Inferior parietal cortex (tissue), 1 donor: ENCODE data around the gene S100A5.
"Not testable (repeated sequence)": the region's sequence is repeated elsewhere in the genome, so short reads cannot be mapped to it uniquely, and the experiment has no call there.

Experiments used
- DNase-seq: peaks from one replicate; pipeline ENCODE4 v3.0.0-alpha.2; 2016; ENCODE audit errors: extremely low spot score

The S100A5 gene

DNA sequence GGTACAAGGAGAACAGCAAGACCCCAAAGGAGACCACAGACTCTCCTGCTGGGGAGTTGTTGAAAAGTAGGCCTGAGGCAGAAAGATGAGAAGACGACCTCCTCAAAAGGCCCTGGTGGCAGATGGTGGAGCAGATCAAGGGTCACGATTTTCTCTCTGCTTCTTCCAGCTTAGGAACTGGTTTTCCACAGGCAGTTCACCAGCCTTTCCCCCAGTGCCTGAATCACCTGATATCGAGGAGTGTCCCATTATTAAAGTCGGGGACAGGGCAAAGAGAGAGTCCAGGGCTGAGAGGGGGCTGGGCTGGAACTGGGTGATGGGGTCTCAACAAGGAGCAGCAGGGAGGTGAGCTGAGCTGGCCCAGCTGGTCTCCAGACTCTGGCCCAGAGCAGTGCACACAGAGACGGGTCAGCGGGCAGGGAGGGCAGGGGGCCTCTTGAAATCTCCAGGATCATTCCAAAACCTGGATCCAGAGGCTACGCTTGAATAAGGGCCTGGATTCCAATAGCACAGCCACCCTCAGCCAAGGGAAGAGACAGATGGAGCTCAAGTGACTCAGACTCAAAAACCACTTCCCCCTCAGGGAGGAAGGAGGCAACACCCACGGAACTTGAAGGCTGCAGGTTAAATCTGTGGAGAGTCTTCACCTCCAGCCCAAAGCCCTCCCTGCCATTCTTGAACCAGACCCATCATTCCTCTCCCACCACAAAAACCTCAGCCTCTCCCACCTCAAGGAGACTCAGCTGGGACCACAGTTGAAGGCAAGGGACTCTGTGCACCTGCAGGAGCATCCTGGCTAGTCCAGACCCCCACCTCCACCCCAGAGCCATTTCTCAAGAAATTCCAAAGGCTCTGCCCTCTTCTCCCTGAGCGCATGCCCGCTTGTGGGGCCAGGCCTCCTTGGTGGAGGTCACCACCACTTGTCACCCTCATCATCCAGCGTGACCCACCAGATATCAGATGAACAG, at the start of gene S100A5:
TSS of gene S100A5 (minus strand) at position 541 of the 968 bp plus-strand sequence. CDS start 743 bp downstream, outside the sequence.
- peak; percentile 54 for DNase-seq

- DNase-seq: no peak
Measured at GRCh38 chr1:153588482-153588881, 47.7 kb upstream of the S100A5 start.

- DNase-seq: not testable (repeated sequence)
Measured at GRCh38 chr1:153588033-153588432, 47.3 kb upstream of the S100A5 start.

- DNase-seq: no peak
Measured at GRCh38 chr1:153587314-153587713, 46.6 kb upstream of the S100A5 start.

GRCh38 chr1:153586347-153586746, 45.6 kb upstream of the S100A5 start:
- DNase-seq: no peak

DNA sequence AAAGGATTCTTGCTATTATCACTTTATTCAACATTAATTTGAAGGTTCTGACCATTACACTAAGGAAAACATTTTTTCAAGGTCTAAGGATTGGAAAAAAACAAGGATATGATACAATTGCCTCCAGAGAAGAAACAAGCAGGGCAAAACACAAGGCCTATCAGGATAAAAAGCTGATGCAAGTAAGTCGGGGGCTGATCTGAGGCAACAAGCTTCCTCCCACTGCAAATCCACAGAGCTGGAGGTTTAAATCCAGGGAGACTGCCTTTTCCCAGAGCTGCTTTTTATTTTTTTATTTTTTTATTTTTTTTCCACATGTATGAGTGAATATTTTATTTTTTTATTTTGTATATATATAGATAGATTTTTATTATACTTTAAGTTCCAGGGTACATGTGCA, 44.3 kb upstream of the S100A5 start:
- no peak for DNase-seq

DNA sequence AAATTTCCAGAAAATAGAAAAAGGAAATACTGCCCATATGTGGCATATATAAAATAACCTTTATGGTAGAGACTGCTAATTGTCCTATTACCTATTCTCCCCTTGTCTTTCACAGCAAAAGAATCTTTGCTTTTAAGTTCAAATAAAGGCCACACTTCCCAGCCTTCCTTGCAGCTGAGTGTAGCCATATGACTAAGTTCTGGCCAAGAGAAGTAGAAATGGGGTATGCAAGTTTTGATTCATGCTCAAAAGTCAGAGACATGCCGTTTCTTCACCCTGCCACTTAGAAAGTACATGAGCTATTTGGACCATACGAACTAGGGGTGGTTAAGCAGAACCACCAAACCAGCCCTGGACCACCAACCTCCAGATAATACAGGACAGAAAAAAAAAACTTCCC, 43.2 kb upstream of the S100A5 start:
- no peak for DNase-seq

DNA sequence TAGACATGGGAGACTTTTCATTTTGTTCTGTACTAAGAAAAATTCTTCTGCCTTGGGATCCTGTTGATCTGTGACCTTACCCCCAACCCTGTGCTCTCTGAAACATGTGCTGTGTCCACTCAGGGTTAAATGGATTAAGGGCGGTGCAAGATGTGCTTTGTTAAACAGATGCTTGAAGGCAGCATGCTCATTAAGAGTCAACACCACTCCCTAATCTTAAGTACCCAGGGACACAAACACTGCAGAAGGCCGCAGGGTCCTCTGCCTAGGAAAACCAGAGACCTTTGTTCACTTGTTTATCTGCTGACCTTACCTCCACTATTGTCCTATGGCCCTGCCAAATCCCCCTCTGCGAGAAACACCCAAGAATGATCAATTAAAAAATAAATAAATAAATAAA, 42.8 kb upstream of the S100A5 start:
- not testable (repeated sequence) for DNase-seq

DNA sequence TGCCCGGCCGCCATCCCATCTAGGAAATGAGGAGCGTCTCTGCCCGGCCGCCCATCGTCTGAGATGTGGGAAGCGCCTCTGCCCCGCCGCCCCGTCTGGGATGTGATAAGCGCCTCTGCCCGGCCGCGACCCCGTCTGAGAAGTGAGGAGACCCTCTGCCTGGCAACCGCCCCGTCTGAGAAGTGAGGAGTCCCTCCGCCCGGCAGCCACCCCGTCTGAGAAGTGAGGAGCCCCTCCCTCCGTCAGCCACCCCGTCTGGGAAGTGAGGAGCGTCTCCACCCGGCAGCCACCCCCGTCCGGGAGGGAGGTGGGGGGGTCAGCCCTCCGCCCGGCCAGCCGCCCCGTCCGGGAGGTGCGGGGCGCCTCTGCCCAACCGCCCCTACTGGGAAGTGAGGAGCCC, 42.1 kb upstream of the S100A5 start:
- DNase-seq: not testable (repeated sequence)

GRCh38 chr1:153578936-153579335, 38.2 kb upstream of the S100A5 start:
- no peak for DNase-seq

DNA sequence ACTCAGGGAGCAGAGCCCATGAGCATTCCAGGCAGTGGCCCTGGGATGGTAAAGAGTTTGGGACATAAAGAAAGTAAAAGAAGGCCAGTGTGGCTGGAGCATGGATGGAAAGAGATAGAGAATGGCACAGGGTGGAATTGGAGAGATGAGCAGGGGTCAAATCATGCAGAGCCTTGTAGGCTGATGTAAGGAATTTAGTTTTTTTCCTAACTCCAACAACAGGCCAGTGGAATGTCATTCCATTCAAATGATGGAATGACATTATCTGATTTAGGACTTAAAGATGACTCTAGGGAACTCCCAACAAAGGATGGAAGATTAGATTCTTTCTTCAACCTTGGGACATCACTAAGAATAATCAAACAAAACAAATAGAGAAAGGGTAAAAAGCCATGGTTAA, 37.8 kb upstream of the S100A5 start:
- no peak for DNase-seq

DNA sequence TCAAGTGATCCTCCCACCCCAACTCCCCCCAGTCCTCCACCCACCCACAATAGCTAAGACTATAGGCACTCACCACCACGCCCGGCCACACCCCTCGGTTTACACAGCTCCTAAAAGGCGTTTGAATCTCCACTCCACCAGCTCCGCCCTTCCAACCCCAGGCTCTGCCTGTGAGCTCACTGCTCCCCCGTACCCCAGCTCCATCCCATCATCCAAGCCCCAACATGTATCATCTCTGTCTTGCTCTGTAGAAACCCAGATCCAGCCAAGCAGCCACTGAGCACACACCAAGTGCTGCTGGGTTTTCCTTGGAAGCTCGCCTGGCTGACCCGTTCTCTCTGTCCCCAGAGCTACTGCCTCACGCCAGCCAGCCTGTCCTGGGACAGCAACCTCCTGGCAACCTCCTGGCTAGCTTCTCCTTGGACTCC, 36.9 kb upstream of the S100A5 start:
- no peak for DNase-seq

DNA sequence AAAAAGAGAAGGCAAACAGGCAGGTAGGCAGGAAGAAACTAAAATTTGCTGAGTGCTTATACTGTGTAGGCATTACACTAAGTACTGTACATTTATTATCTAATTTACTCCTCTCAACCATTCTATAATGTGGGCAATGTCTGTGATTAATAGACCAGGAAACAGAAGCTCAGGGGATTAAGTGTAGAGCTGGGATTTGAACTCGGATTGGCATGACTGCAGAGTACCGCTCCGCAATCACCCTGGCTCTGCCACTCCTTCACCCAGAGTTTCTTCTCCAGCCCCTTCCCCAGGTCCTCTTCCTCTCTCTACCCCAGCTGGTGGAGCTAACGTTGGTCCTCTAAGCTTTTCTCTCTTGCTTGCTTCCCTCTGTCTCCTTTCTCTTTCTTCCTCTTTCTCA, 36.4 kb upstream of the S100A5 start:
- DNase-seq: no peak

DNA sequence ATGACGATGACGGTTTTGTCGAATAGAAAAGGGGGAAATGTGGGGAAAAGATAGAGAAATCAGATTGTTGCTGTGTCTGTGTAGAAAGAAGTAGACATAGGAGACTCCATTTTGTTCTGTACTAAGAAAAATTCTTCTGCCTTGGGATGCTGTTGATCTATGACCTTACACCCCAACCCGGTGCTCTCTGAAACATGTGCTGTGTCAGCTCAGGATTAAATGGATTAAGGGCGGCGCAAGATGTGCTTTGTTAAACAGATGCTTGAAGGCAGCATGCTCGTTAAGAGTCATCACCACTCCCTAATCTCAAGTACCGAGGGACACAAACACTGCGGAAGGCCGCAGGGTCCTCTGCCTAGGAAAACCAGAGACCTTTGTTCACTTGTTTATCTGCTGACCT, 34.8 kb upstream of the S100A5 start:
- DNase-seq: not testable (repeated sequence)

DNA sequence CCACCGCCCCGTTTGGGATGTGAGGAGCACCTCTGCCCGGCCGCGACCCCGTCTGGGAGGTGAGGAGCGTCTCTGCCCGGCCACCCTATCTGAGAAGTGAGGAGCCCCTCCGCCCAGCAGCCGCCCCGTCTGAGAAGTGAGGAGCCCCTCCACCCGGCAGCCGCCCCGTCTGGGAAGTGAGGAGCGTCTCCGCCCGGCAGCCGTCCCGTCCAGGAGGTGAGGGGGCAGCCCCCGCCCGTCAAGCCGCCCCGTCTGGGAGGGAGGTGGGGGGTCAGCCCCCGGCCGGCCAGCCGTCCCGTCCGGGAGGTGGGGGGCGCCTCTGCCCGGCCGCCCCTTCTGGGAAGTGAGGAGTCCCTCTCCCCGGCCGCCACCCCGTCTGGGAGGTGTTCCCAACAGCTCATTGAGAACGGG, 34.4 kb upstream of the S100A5 start:
- DNase-seq: not testable (repeated sequence)

DNA sequence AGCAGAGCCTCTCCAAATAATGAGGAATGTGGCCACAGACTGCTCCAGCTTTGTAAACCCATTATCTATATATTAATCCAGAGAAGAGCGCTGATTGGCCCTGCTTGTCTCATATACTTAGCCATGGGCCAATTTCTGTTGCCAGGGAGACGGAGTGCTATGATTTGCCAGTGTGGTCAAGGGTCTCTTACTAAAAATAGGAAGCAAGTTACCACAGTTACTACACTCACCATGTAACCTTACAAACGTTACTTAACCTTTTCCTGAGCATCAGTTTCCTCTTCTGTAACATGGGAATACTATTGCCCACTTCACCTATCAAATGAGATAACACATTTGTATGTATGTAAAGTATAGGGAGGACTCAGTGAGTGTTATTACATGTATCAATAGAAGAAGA, 32.6 kb upstream of the S100A5 start:
- DNase-seq: no peak

DNA sequence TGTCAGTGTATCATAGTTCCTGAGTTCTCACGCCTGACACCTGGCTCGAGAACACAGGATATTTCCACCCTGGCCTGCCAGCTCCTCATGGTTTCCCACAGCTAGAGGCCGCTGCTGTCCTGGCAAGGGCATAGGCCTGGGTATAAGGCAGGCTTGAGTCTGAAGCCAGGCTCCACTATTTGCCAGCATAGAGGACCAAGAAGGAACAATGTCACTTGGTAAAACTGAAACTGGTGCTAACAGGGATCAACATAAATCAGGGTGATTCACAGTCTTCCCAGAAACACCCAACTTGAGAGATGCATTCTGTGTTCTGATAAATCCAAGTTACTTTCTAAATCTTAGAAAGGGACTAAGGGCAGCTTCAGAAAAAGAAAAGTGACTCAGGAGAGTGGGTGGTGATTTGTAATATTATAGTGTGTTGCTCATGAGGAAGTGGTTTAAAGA, 31.9 kb upstream of the S100A5 start:
- DNase-seq: peak; percentile 79

DNA sequence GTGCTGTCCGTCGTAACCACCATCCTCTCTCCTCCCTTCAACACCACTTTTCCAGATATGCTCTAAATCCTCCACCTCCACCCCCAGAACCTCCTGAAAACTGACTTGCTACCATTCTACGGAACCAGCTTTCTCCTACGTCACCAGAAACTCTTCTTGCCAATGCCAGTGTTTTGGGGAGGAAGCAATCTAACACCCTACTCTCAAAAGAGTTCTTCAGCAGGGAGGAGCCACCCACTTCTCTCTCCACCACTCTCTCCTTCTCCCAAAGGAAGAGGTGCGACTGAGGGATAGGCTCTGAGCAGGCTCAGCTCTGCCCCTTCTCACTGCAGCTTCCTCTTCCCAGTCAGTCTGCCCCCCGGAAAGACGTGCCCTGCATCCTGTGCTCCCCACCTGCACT, 31.0 kb upstream of the S100A5 start:
- DNase-seq: peak; percentile 15

- DNase-seq: no peak
Measured at GRCh38 chr1:153570874-153571273, 30.1 kb upstream of the S100A5 start.

DNA sequence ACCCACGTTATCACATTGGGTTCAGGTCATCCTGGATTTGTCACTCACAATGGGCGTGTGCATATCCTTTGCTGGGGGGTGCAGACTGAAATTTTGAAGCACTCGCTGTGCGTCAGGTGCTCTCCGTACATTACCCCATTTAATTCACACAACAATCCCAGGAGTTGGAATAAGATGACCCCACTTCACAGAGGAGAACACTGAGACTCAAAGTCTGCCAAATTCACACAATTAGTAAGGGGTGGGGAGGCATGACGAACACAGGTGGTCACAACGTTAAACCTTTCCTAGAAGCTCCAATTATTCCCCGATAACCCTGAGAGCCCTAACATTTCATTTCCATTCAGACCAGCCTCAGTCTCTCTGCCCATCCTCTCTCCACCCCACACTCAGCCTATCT, 28.7 kb upstream of the S100A5 start:
- DNase-seq: no peak

- peak; percentile 88 for DNase-seq
Measured at GRCh38 chr1:153568367-153569099, 27.8 kb upstream of the S100A5 start.

GRCh38 chr1:153567621-153568366, 27.1 kb upstream of the S100A5 start:
- no peak for DNase-seq
